ENCODE data around the gene SAMD3. TPM values are rescaled to one million over a fixed set of nuclear protein-coding genes. Genes with fewer than 3 reads are reported as not detected.

SAMD3 gene
- total and polyA plus RNA-seq, 2 of the 8 experiments (the other 6 are each of a cell fraction or from before 2014, with no cell fraction given) = 1.8 to 1.9 TPM

GRCh38 chr6:130148181-130148580, 74.6 kb downstream of the SAMD3 start:
- TF ChIP-seq SIX5 (IDR thresholded peaks at IDR 0.05; ENCODE audit: low read depth, low read length) (no peak), RAD21 (IDR thresholded peaks at IDR 0.05 in 1 of 2, conservative IDR thresholded peaks at IDR 0.05 in 1 of 2; ENCODE audit: low read depth in 2 of 2, low read length in 2 of 2) (peak; percentile 39 to 61), CTCF (IDR thresholded peaks at IDR 0.05; ENCODE audit: control extremely low read depth in 1 of 3, insufficient read depth in 1 of 3, low read depth in 1 of 3, low read length in 3 of 3) (peak; percentile 39 to 58 (median 44)), POLR2A (IDR thresholded peaks at IDR 0.05; ENCODE audit: control extremely low read depth in 1 of 2, low read depth in 2 of 2, low read length in 2 of 2) (no peak)
- Histone ChIP-seq H2BK5ac (ENCODE audit: low read depth, low read length) (no peak overlapping the region), H2BK20ac (ENCODE audit: low read length) (no peak overlapping the region), H4K20me1 (replicated peaks in 1 of 2; ENCODE audit: control insufficient read depth in 1 of 2, insufficient read depth in 2 of 2, low read length in 2 of 2) (no peaks in the 10 kb centered on the region), H3K79me2 (ENCODE audit: control insufficient read depth in 1 of 2, insufficient read depth in 2 of 2, low read length in 2 of 2) (no peaks in the 10 kb centered on the region), H3K4me1 (replicated peaks in 1 of 4; ENCODE audit: control insufficient read depth in 3 of 4, insufficient read depth in 4 of 4, low read length in 3 of 4) (peaks cover 0 to 3% (median 2%) of the 10 kb centered on the region in 4 experiments; a peak in 1 of 7 replicates), H3K9me3 (ENCODE audit: insufficient read depth in 2 of 2, low read depth in 1 of 2, low read length in 1 of 2) (no peaks in the 10 kb centered on the region), H3K9ac (replicated peaks in 1 of 4; ENCODE audit: extremely low read depth in 1 of 4, low read depth in 3 of 4, low read length in 3 of 4) (no peak overlapping the region), H3K4ac (replicated peaks; ENCODE audit: insufficient read length, low read depth, low read length) (no peak overlapping the region), H2BK120ac (replicated peaks; ENCODE audit: low read depth, low read length) (no peak overlapping the region), H3K23ac (ENCODE audit: insufficient read length) (no peak overlapping the region), H2AFZ (ENCODE audit: low read length) (no peak overlapping the region), H4K5ac (ENCODE audit: insufficient read length, low read depth, low read length) (no peak overlapping the region), H2AK5ac (ENCODE audit: low read depth, low read length) (no peak overlapping the region), H4K91ac (replicated peaks; ENCODE audit: insufficient read length, low read length) (no peak overlapping the region), H4K8ac (ENCODE audit: extremely low read depth, insufficient read depth, low read length) (no peak overlapping the region), H3K79me1 (ENCODE audit: low read depth, low read length) (no peaks in the 10 kb centered on the region), H3K4me2 (ENCODE audit: insufficient read depth in 1 of 2, low read depth in 2 of 2, low read length in 2 of 2) (no peak overlapping the region), H2BK15ac (ENCODE audit: low read length) (no peak overlapping the region), H3K14ac (ENCODE audit: insufficient read length) (no peak overlapping the region), H2BK12ac (ENCODE audit: low read depth, low read length) (no peak overlapping the region), H3K18ac (ENCODE audit: extremely low read depth, low read length) (no peak overlapping the region), H3K27ac (ENCODE audit: low read depth, low read length) (no peak overlapping the region), H3K23me2 (ENCODE audit: low read depth, low read length) (no peaks in the 10 kb centered on the region), H3K4me3 (ENCODE audit: extremely low read depth in 1 of 4, insufficient read depth in 2 of 4, low read depth in 3 of 4, low read length in 4 of 4) (no peak overlapping the region), H3K36me3 (ENCODE audit: control insufficient read depth in 2 of 4, insufficient read depth in 4 of 4, low read length in 3 of 4) (no peaks in the 10 kb centered on the region; a peak in 1 of 8 replicates), H3K56ac (replicated peaks; ENCODE audit: insufficient read length, low read depth, low read length) (no peak overlapping the region), H3K27me3 (replicated peaks in 1 of 4; ENCODE audit: control insufficient read depth in 3 of 4, extremely low read depth in 1 of 4, insufficient read depth in 3 of 4, low read length in 3 of 4) (no peaks in the 10 kb centered on the region)
- ChIA-PET POLR2A (ENCODE audit: partially characterized antibody) (no interaction called here), CTCF (ENCODE audit: partially characterized antibody) (interaction anchor here (0.8 to 1.9 kb wide), 5 partner anchors 11 to 149 kb away, joined by 3 to 8 read pairs (median 4); partner anchors contain the start of gene SAMD3)
- FAIRE-seq (no peak), DNase-seq (ENCODE audit: low read depth in 1 of 2, low spot score in 2 of 2) (no peak)
- WGBS, 2 experiments (ENCODE audit: extremely low coverage in 1 of 2, insufficient coverage in 1 of 2, insufficient read length in 1 of 2, insufficient replicate concordance in 2 of 2, low coverage in 1 of 2, low lambda C conversion rate in 2 of 2, missing lambda C conversion rate in 1 of 2) = 83% methylated on average over 7 of the region's 7 CpGs; no CpG with 5 or more reads in 1 of the 2 experiments

Data from H1 (cell line).